ENCODE measurements around the gene TMEM82. TPM values are rescaled to one million over a fixed set of nuclear protein-coding genes. Genes with fewer than 3 reads are reported as not detected.

TMEM82 gene
- total RNA-seq, 1 donor from 2014 or later = not detected

GRCh38 chr1:15726508-15726907 lies 15.8 kb upstream of the TMEM82 start:
- Mint-ChIP-seq H3K9me3 (no peaks in the 10 kb centered on the region), H3K36me3 (ENCODE audit: low read depth) (peaks cover 21% of the 10 kb centered on the region), H3K27ac (no peak overlapping the region), H3K4me1 (no peaks in the 10 kb centered on the region), H3K4me3 (no peak overlapping the region), H3K27me3 (no peaks in the 10 kb centered on the region)
- intact Hi-C loops (cut with micrococcal nuclease) = no loop called here
- no peak for DNase-seq

GRCh38 chr1:15727021-15727420 lies 15.3 kb upstream of the TMEM82 start:
- no peaks in the 10 kb centered on the region for H3K4me1 Mint-ChIP-seq
- intact Hi-C loops (cut with micrococcal nuclease) = no loop called here

GRCh38 chr1:15727424-15727823 lies 14.9 kb upstream of the TMEM82 start:
- Mint-ChIP-seq H3K27me3 (no peaks in the 10 kb centered on the region), H3K36me3 (ENCODE audit: low read depth) (peaks cover 23% of the 10 kb centered on the region), H3K27ac (no peak overlapping the region), H3K9me3 (no peaks in the 10 kb centered on the region), H3K4me3 (no peak overlapping the region), H3K4me1 (no peaks in the 10 kb centered on the region)
- intact Hi-C loops (cut with micrococcal nuclease) = no loop called here
- DNase-seq = no peak

More at GRCh38 chr1:15727021-15727420, 15.3 kb upstream of the TMEM82 start:
- H3K27me3 Mint-ChIP-seq = no peaks in the 10 kb centered on the region
- no peak overlapping the region for H3K4me3 Mint-ChIP-seq
- H3K27ac Mint-ChIP-seq = no peak overlapping the region
- H3K36me3 Mint-ChIP-seq (ENCODE audit: low read depth) = peaks cover 21% of the 10 kb centered on the region
- H3K9me3 Mint-ChIP-seq = no peaks in the 10 kb centered on the region
- no peak for DNase-seq

- Mint-ChIP-seq H3K4me1 (no peaks in the 10 kb centered on the region), H3K36me3 (ENCODE audit: low read depth) (peaks cover 20% of the 10 kb centered on the region), H3K27ac (no peak overlapping the region), H3K27me3 (no peaks in the 10 kb centered on the region), H3K4me3 (no peak overlapping the region), H3K9me3 (no peaks in the 10 kb centered on the region)
- intact Hi-C loops (cut with micrococcal nuclease) = no loop called here
- DNase-seq = no peak
These were observed 14.3 kb upstream of the TMEM82 start for GRCh38 chr1:15727866-15728534.

GRCh38 chr1:15728937-15729657 lies 13.2 kb upstream of the TMEM82 start:
- Mint-ChIP-seq H3K9me3 (no peaks in the 10 kb centered on the region), H3K27me3 (no peaks in the 10 kb centered on the region), H3K4me1 (no peaks in the 10 kb centered on the region), H3K4me3 (no peak overlapping the region), H3K27ac (no peak overlapping the region), H3K36me3 (ENCODE audit: low read depth) (peaks cover 24% of the 10 kb centered on the region)
- DNase-seq = no peak
- intact Hi-C loops (cut with micrococcal nuclease) = no loop called here

GRCh38 chr1:15730423-15730822 lies 11.9 kb upstream of the TMEM82 start:
- Mint-ChIP-seq H3K4me3 (no peak overlapping the region), H3K27me3 (no peaks in the 10 kb centered on the region), H3K36me3 (ENCODE audit: low read depth) (peaks cover 24% of the 10 kb centered on the region), H3K27ac (no peak overlapping the region), H3K9me3 (no peaks in the 10 kb centered on the region), H3K4me1 (no peaks in the 10 kb centered on the region)
- intact Hi-C loops (cut with micrococcal nuclease) = no loop called here
- DNase-seq = no peak

- H3K36me3 Mint-ChIP-seq (ENCODE audit: low read depth) = peaks cover 24% of the 10 kb centered on the region
- H3K4me1 Mint-ChIP-seq = no peaks in the 10 kb centered on the region
- no peak overlapping the region for H3K4me3 Mint-ChIP-seq
- no peaks in the 10 kb centered on the region for H3K9me3 Mint-ChIP-seq
- no peaks in the 10 kb centered on the region for H3K27me3 Mint-ChIP-seq
- H3K27ac Mint-ChIP-seq = no peak overlapping the region
- intact Hi-C loops (cut with micrococcal nuclease) = no loop called here
- DNase-seq = no peak
These were observed 11.4 kb upstream of the TMEM82 start for GRCh38 chr1:15730936-15731335.

GRCh38 chr1:15731735-15732685 lies 10.3 kb upstream of the TMEM82 start:
- Mint-ChIP-seq H3K27ac (no peak overlapping the region), H3K9me3 (no peaks in the 10 kb centered on the region), H3K27me3 (no peaks in the 10 kb centered on the region), H3K4me3 (no peak overlapping the region), H3K36me3 (ENCODE audit: low read depth) (peaks cover 19% of the 10 kb centered on the region), H3K4me1 (no peaks in the 10 kb centered on the region)
- DNase-seq = no peak
- intact Hi-C loops (cut with micrococcal nuclease) = no loop called here

GRCh38 chr1:15732686-15733081 lies 9.6 kb upstream of the TMEM82 start:
- no peaks in the 10 kb centered on the region for H3K27me3 Mint-ChIP-seq
- H3K36me3 Mint-ChIP-seq (ENCODE audit: low read depth) = peaks cover 17% of the 10 kb centered on the region
- intact Hi-C loops (cut with micrococcal nuclease) = no loop called here
- H3K4me3 Mint-ChIP-seq = no peak overlapping the region
- no peaks in the 10 kb centered on the region for H3K9me3 Mint-ChIP-seq
- no peak overlapping the region for H3K27ac Mint-ChIP-seq
- no peaks in the 10 kb centered on the region for H3K4me1 Mint-ChIP-seq
- DNase-seq = no peak

- Mint-ChIP-seq H3K27ac (no peak overlapping the region), H3K27me3 (no peaks in the 10 kb centered on the region), H3K4me3 (no peak overlapping the region), H3K36me3 (ENCODE audit: low read depth) (peaks cover 12% of the 10 kb centered on the region), H3K4me1 (no peaks in the 10 kb centered on the region), H3K9me3 (no peaks in the 10 kb centered on the region)
- DNase-seq = no peak
- intact Hi-C loops (cut with micrococcal nuclease) = no loop called here
These were observed 9.0 kb upstream of the TMEM82 start for GRCh38 chr1:15733218-15733725.

- no peaks in the 10 kb centered on the region for H3K27me3 Mint-ChIP-seq
These were observed 8.5 kb upstream of the TMEM82 start for GRCh38 chr1:15733726-15734226.

GRCh38 chr1:15734296-15734695 lies 8.0 kb upstream of the TMEM82 start:
- Mint-ChIP-seq H3K4me3 (no peak overlapping the region), H3K27me3 (no peaks in the 10 kb centered on the region), H3K4me1 (no peaks in the 10 kb centered on the region), H3K9me3 (no peaks in the 10 kb centered on the region), H3K27ac (no peak overlapping the region), H3K36me3 (ENCODE audit: low read depth) (peaks cover 11% of the 10 kb centered on the region)
- DNase-seq = no peak
- intact Hi-C loops (cut with micrococcal nuclease) = no loop called here

More at GRCh38 chr1:15733726-15734226, 8.5 kb upstream of the TMEM82 start:
- Mint-ChIP-seq H3K36me3 (ENCODE audit: low read depth) (peaks cover 11% of the 10 kb centered on the region), H3K4me1 (no peaks in the 10 kb centered on the region), H3K4me3 (no peak overlapping the region), H3K27ac (no peak overlapping the region), H3K9me3 (no peaks in the 10 kb centered on the region)
- DNase-seq = no peak
- intact Hi-C loops (cut with micrococcal nuclease) = no loop called here

- Mint-ChIP-seq H3K27ac (no peak overlapping the region), H3K4me3 (no peak overlapping the region), H3K27me3 (no peaks in the 10 kb centered on the region), H3K4me1 (no peaks in the 10 kb centered on the region), H3K9me3 (no peaks in the 10 kb centered on the region), H3K36me3 (ENCODE audit: low read depth) (peaks cover 8% of the 10 kb centered on the region)
- intact Hi-C loops (cut with micrococcal nuclease) = no loop called here
- no peak for DNase-seq
These were observed 7.4 kb upstream of the TMEM82 start for GRCh38 chr1:15734901-15735300.
